Adrenal gland (tissue), 5 donors: Measurements from ENCODE around the gene OSGIN1.

Source experiments
- CTCF ChIP-seq, 6 experiments: fragments of 450-650 bp in 4 of 6; fragments of 200-600 bp in 2 of 6; sonication (generic) in 1 of 6; IDR thresholded peaks; 1 replicate in 5 of 6; 2 replicates in 1 of 6; pipeline versions ENCODE4 v1.5.1 to v1.8.0; 2016 to 2021; ENCODE audit warnings: antibody characterized with exemption in 6 of 6, mild to moderate bottlenecking in 2 of 6, moderate library complexity in 1 of 6
- POLR2A ChIP-seq, 2 donors: fragments of 450-650 bp; IDR thresholded peaks; one replicate each; pipeline ENCODE4 v1.6.1; 2017; ENCODE audit warnings: antibody characterized with exemption in 2 of 2, mild to moderate bottlenecking in 2 of 2, moderate library complexity in 1 of 2
- donor health status: DM: no; HTN: no; CAD: no.

- TF ChIP-seq CTCF (IDR thresholded peaks at IDR 0.05) (no peak), POLR2A (IDR thresholded peaks at IDR 0.05) (no peak)
Observed at GRCh38 chr16:83929811-83930555, 23.1 kb upstream of the OSGIN1 start.
